GM21576 (cell line): ENCODE results near the gene LINGO1.

Experiments used
- ATAC-seq: cut with Tn5 transposase; IDR thresholded peaks from one replicate; pipeline ENCODE4 v1.9.1; 2021; ENCODE audit warnings: mild to moderate bottlenecking, moderate library complexity; ENCODE audit not compliant: unreplicated experiment

LINGO1 gene

DNA sequence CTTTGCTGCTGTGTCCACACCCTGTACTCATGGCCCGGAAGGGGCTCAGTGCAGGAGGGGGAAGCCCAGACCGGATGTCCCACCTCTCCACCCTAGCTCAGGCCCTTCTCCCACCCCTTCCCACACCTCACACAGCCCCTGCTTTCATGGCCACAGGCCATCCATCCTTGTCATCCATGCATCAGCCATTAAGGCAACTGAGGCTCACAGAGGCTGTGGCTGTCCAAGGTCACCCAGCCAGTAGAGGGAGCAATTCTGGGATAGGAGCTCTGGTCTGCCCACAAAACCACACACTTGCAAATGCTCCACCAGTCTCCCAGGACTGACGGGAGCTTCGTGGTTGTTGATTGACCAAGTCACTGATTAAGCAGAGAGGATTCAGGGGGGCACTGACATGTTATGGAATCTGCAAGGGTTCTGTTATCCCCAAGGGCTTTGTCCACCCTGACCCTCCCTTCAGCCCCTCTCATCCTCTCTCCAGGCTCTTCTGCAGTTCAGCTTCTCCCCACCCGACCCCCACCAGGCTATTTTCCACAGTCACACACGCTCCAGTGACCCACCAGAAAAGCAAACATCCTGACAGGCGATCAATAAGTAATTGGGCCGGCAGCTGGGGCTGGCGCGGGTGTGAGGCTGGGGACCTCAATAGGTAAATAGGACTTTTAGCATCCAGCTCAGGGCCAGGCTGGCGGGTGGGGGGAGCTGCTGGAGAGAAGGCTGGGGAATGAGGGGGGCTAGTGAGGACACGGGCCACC lies 15.1 kb downstream of the LINGO1 start:
- ATAC-seq, result no peak

DNA sequence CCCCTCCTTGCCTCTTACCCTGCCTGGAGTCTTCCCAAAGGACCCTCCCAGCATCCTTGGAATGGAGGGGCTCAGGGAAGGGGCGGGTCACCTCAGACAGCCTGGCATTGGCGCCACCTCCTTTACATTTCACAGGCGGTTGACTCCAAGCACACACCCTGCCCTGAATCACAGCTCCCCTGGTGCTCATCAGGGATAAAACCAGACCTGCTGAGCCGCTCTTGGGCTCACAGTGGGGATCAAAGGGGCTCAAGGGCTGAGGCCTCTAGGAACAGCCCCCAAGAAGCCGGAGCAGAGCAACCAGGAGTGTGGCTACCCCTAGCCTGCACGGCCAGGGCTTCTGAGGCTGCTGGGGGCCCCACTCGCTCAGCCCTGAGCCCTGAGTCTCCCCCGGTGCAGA lies 16.6 kb downstream of the LINGO1 start:
- ATAC-seq, result no peak

DNA sequence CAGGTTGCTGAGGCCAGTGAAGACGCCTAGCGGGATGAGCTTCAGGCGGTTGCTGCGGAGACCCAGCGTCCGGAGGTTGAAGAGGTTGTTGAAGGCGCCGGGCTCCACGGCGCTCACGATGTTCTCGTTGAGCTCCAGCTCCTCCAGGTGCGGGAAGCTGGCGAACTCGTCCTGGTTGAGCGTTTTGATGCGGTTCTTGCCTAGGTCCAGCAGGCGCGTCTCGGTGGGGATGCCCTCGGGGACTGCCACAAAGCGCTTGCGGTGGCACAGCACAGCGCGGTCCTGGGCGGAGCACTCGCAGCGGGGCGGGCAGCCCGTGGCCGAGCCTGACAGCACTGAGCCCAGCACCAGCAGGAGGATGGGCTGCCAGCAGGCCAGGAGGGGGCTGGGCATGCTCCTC lies 17.2 kb downstream of the LINGO1 start:
- ATAC-seq, result no peak

DNA sequence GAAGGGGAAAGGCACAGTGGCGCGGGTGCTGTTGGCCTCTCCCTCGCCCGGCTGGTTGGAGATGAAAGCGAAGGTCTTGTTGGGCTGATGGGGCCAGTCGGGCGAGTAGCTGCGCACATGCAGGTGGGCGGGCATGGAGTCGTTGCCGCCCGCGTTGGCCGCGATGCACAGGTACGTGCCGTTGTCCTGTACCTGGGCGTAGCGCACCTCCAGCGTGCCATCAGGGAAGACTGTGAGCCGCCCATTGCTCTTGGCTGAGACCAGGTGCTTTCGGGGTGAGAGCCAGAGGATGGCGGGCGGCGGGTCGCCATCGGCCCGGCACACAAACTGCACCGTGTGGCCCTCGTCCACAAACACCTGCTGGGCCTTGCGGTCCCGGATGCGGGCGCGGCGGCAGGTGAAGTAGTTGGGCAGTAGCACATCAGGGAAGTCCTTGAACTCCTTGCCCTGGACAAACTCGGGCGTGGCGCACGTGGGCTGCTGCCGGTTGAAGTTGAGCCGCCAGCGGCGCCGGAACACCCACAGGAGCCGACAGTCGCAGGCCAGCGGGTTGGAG lies 18.4 kb downstream of the LINGO1 start:
- ATAC-seq, result no peak

DNA sequence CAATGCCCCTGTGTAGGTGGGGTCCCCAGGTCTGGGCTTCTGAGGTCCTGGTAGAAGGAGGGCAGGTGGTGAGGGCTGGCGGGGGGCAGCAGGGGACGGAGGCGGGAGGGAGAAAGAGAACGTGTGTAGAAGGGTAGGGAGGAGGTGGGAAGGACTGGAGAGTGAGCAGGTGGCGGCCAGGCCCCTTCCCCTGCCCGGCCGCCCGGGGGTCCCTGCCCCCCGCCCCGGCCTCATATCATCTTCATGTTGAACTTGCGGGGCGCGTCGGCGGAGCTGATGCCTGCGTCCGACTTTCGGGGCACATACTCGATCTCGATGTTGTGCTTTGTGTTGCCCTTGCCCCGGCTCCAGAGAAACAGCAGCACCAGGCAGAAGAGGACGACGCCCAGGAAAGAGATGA lies 18.9 kb downstream of the LINGO1 start:
- ATAC-seq, result no peak

DNA sequence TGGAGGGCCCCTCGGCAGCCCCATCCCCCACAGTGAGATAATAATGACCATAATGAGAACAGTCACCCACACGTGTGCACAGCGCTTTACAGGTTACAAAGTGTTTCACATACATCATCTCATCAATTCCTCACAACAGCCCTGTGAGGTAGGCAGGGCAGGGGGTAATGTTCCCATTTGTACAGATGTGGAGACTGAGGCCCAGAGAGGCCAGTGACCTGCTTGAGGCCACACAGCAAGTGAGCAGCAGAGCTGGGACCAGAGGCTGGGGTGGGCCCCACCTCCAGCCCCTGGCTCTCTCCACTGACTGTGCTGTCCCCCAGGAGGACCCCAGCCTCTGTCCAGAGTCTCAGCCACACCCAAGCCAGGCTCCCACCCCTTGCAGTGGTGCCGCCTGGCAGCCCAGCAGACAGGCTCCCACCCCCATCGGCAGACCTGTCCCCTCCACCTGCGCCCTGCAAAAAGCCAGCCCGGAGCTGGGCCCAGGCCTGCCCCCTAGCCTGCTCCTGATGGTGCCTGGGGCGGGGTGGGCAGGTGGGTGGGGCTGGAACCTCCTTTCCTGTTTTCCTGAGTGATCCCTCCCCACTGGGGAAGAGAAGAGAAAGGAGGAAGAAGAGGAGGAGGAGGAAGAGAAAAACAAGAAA lies 19.6 kb downstream of the LINGO1 start:
- ATAC-seq, result no peak

DNA sequence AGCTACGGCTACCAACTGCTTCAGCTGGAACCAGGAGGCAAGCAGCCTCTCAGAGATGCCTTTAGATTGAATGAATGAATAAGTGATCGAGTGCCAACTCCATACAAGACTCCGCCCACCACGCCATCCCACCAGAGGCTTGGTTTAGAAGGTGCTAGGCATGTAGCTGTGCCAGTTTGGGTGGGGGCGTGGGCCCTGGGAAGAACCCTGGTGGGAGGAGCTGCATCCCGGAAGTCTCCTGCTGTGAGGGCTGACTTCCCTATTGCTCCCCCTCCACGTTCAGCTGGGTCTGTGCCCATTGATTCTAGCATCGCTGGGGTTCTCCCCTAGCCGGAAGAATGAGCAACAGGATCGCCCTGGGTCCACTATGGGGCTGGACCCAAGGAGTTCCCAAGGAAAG lies 20.9 kb downstream of the LINGO1 start:
- no peak for ATAC-seq

DNA sequence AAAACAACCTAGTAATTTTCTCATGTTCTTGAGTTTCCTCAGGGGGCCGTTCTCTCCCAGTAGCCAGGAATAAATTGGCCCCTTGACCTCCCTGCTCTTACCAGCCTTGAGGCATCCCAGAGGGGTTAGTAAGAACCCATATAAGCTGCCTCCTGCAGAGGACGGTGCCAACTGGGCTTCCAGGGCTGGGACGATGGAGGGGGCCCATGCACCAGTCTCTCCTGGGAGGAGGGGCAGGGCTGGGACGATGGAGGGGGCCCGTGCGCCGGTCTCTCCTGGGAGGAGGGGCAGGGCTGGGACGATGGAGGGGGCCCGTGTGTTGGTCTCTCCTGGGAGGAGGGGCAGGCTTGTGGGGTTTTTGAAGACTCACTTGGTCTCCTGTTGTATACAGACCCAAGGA lies 22.0 kb downstream of the LINGO1 start:
- no peak for ATAC-seq

DNA sequence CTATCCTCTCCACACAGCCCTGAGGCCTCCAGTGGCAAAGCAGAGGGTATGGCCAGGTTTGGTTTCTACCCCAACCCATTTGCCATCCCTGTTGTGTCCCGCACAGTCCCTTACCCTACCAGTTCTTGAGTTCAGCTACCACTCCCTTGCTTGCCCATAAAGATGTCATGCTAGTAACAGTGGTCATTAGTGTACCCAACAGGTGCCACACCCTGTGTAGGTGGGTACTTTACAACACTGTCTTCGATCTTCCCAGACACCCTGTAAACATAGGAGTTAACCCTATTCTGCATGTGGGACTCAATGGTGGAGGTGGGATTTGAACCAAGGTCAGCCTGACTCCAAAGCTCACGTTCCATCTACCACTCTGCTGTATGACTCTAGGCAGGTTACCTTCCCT lies 23.2 kb downstream of the LINGO1 start:
- no peak for ATAC-seq

DNA sequence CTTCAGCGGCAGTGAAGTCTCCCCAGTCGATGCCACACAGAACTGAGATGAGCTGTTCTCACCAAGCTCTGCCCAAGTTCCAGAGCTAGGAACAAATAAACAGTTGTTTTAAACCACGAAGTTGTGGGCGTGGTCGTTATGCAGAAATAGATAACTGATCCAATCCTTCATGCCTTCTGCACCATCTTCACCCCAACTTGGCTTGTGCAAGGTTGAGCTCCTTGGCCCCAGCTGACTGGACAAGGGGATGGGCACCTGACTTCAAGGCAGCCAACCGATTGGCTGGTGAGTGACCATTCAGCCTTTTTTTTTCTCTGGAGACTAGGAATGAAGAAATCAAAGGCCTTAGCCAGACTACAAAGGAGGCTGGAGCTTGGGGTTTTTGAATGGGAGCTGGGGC lies 23.9 kb downstream of the LINGO1 start:
- no peak for ATAC-seq

DNA sequence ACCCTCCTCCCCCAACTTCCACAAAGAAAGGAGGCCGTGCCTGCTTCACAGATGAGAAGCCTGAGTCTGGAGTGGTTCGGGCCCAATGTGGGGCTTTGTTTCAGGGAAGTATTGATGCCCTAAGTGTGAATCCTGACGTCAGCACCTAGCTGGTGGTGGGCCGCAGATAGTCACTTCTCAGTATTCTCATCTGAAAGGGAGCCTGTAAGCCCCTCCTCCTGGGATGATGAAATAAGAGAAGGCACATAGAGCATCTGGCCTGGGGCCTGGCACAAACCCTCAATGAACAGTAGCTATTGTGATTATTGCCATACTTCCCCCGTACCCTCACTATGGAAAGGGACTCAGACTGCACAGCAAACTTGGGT lies 24.8 kb downstream of the LINGO1 start:
- ATAC-seq, result no peak

DNA sequence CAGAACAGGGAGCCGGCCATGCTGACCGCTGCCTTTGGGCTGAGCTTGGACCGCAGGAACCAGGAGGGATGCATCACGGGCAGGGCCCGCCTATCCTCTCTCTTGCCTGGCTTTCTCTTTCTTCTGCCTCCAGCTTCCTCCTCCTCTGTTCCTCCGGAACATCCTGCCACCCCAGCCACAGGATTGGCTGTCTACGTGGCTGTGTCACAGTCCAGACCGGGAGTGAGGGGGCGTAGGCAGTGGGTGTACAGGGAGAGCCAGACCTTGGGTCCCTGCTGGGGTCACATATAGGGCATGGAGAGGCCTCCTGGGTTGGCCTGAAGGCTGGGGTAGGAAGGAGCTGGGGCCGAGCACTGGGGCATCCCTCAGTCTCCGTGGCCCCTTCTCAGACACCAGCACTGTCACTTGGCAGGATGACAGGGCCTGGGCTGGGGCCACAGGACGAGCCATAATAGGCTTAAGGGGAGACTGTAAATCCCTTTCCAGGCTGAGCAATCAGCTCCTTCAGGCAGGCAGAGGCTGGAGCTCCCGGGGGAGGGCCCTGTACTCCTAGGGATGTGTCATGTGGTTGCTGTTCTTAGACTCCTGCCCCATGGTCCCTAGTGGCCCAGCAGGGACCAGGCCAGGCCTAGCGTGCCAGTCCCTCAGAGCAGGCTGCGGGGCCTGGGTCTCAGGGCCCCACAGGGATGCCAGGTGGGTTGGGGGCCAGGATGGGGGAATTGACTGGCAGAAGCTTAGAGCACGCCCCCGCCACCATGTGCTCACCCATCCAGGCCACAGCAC lies 25.4 kb downstream of the LINGO1 start:
- ATAC-seq, result no peak

DNA sequence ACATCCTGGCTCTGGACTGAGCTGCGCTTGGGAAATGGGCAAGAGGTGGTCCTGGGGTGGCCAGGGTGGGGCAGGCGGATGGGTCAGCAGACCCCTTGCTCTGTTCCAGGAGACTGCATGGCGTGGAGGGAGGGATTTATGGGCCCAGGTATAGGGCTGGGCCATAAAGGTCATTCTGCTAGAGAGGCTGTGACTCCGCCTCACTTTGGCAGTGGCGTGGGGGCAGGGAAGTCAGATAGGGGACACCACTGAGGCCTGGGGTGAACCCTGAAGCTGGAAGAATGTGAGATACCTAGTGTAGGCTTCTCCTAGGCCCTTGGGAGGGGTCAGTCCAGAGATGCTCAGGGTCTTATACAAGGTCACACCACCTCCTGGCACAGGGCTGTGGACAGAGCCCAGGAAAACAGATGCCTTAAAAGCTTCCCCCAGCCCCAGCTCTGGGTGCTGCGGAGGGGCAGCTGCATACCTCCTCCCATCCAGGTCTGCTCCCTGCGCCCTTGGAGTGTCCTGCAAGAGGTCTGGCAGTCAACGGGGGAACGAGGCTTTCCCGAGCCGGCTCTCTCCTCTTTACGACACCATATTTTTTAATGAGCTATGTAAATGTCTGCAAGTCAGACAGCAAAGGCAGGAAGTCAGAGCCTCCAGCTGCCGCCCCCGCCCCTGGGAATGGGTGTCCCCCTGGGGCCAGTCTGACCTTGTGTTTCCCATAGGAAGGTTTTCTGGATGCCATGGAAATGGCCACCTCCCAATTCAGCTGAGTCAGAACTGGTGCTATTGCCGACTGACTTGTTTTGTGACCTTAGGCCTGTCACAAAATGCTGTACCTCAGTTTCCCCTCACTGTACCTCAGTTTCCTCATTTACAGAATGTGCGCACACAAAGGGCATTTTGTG lies 26.3 kb downstream of the LINGO1 start:
- ATAC-seq, result no peak

DNA sequence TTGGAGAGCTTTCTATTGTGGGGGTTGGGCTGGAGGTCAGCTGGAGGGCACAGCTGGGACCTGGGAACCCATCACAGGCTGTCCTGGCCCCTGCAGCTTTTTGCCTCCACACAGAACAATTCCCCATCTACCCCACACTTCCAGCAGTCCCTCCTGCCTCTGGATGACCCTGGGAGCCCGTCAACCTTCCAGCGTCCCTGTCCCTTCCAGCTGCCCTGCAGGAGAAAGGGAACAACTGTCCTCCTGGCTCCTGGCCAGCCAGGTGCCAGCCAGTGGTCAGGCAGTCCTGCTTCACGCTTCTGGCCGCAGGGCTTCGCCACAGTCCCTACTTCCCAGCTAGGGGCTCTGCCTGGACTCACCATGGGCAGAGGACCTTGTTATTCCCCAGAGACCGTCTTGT lies 27.2 kb downstream of the LINGO1 start:
- ATAC-seq, result no peak

DNA sequence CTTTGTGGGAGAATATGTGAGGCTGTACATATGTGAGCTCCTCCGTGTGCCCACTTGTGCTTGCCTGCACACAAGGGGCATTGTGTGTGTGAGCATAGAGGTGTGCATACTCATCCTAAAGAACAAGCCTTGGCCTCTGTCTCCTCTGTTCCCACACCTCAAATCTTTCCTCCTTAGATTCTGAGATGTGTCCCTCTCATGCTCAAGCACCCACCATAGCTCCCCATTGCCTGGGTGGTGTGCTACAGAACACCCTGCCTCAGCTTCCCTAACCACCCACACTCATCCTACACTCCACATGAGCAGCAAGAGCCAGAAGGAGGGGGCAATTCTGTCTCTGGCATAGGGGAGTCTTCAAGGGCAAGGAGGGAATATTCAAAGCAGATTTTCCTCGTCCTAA lies 27.7 kb downstream of the LINGO1 start:
- no peak for ATAC-seq

DNA sequence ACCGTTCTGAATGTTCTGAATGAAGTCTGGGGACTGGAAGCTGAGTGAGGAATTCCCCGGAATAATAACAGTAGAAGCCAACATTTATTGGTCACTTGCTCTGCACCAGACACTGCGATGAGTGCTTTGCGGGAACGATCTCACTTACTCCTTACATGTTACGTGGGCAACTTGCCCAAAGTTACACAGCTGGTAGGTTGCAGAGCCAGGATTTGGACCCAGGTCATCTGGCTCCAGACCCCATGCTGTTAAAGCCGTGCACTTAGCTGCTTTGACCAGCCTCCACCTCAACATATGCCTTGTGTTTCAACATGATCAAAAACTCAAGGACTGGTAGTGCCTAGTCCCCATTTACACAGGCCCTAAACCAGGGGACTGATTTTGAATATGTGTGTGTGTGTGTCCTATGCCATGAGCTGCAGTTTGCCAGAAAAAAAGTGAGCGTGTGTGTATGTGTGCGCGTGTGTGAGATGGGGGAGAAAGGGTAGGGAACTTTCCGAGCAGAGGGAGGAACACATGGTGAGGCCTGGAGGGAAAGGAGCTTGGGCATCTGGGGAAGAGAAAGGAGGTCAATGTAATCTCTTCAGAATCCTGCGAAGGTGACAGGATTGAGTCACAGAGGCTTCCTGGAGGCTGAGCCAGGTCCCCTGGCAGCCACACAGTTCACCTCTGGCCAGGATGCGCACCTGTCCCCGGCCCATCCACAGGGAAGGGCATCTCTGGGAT lies 28.9 kb downstream of the LINGO1 start:
- ATAC-seq, result no peak

DNA sequence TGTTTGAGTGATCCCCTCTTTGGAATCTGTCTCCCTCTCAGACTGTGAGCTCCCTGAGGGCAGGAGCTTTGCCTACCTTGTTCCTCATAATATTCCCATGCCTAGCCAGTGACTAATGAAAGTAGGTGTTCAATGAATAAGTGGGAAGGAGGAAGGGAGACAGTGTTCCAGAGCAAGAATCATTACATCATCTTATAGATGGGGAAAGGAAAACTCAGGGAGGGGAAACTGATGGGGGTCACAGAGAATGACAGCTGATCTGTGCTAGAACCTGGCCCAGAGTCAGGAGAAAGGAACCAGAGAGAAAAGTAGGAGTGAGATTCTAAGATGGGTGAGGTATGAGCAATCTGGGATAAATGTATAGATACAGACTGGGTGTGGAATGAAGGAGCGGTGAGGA lies 29.9 kb downstream of the LINGO1 start:
- ATAC-seq, result no peak

DNA sequence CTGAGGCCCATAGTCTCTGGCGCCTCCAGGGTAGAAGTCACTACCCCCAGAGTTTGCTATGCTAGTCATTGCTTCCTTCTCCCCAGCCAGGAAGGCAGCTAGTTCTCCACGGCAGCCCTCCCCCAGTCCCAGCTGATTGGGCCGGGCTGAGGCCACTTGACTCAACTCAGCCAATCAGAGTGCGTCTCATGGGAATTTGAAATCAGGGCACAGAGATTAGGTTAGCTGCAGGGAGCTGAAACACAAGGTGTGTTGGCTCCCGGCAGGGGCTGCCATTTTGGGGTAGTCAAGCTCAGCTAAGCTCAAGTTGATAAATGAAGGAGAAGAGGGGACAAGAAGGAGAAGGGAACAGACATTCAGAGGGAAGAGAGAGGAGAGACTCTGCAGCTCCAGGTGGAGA lies 32.8 kb downstream of the LINGO1 start:
- no peak for ATAC-seq

DNA sequence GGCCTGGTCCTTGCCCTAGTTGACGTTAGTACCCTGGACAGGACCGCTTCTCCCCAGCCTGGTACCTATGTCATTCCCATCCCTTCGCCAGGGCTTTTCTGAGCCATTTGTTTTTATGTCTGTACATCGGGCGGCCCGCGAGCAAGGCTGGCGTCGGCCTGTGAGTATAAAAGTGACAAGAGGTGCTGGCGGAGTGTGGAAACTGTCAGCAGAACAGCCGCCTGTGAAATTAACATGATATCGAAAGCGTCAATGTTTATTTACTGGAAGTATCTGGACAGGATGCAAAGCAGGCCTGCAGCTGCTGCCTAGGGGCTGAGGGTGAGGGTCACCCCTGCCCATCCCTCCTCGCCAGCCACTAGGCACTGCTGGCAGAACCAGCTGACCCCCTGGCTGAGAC lies 33.4 kb downstream of the LINGO1 start:
- no peak for ATAC-seq

DNA sequence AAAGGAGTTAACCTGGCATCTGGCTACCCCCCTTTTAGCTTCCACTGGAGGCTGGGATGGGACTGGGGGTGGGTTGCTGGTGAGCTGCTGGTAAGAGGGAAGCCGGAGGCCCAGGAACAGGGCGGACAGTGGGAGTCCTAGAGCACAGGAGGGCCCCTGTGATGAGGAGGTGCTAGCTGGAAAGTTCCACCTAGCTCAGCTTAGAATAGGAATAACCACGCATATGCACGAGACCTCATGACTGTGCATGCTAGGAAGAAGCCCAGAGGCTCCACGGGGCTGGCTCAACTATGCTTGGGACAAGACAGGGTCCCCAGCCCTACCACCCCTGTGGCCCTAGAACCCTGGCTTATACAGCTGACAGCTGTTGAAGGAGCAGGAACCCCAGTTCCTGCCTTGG lies 34.1 kb downstream of the LINGO1 start:
- no peak for ATAC-seq
